Measurements from ENCODE around the gene ZNRF4.
"Not testable (repeated sequence)": the region's sequence is repeated elsewhere in the genome, so short reads cannot be mapped to it uniquely, and the experiment has no call there.

The ZNRF4 gene

DNA sequence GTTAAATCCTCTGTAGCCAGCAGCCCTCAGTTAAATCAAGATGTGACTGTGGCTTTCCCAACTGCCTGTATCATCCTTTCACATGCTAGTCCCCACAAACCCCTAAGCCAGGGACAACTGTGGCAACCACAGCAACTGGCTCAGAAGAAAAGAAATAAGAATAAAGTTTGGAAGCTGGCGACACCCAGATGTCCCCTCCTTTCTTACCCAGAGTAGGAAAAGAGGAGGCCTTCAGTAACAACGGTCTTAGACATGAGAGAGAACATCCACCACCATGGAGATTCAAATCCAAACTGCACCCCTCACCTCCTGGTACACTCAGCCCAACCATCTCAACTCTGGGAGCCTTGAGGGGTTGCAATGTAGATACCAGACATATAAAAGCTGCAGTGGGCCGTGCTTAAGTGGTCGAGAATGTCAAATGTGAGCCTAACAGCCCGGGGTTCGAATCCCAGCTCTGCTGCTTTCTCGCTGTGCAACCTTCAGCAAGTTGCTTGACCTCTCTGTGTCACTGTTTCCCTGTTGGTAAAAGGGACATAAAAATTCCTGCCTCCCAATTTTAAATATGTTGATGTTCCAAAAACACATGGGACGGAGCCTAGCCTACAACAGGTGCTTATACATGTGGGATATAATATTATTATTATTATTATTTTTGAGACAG is 23.8 kb downstream of the ZNRF4 start:
- Histone ChIP-seq H3K4me3 (no peak overlapping the region), H3K27me3 (peaks cover 0 to 10% (median 0%) of the 10 kb centered on the region in 11 experiments; a peak in 4 of 22 replicates), H3K27ac (no peak overlapping the region), H3K9me3 (replicated peaks in 1 of 11) (peaks cover 10 to 18% (median 13%) of the 10 kb centered on the region in 11 experiments), H4K20me1 (no peaks in the 10 kb centered on the region; a peak in 1 of 22 replicates), H3K4me2 (no peak overlapping the region), H3K9ac (no peak overlapping the region), H3K4me1 (no peaks in the 10 kb centered on the region), H3K36me3 (no peaks in the 10 kb centered on the region)
- no peak for TF ChIP-seq Cebpa-rat (IDR thresholded peaks at IDR 0.05)

- H3K9ac ChIP-seq: no peak overlapping the region
- no peaks in the 10 kb centered on the region; a peak in 1 of 20 replicates for H3K4me1 ChIP-seq
- H3K36me3 ChIP-seq: no peaks in the 10 kb centered on the region
- peaks cover 0 to 10% (median 0%) of the 10 kb centered on the region in 11 experiments; a peak in 4 of 22 replicates for H3K27me3 ChIP-seq
- H3K27ac ChIP-seq: no peak overlapping the region
- H4K20me1 ChIP-seq: no peaks in the 10 kb centered on the region; a peak in 1 of 22 replicates
- no peak for TF ChIP-seq Cebpa-rat (IDR thresholded peaks at IDR 0.05)
- no peak overlapping the region for H3K4me2 ChIP-seq
- H3K9me3 ChIP-seq (replicated peaks in 1 of 11): peaks cover 10 to 18% (median 13%) of the 10 kb centered on the region in 11 experiments
- no peak overlapping the region for H3K4me3 ChIP-seq
Observed at GRCh38 chr19:5479958-5480357, 24.7 kb downstream of the ZNRF4 start.

GRCh38 chr19:5480427-5480836 is 25.2 kb downstream of the ZNRF4 start:
- no peak overlapping the region for H3K4me3 ChIP-seq
- peaks cover 0 to 10% (median 0%) of the 10 kb centered on the region in 11 experiments; a peak in 4 of 22 replicates for H3K27me3 ChIP-seq
- no peak for TF ChIP-seq Cebpa-rat (IDR thresholded peaks at IDR 0.05)
- no peak overlapping the region for H3K9ac ChIP-seq
- no peaks in the 10 kb centered on the region for H3K36me3 ChIP-seq
- no peaks in the 10 kb centered on the region; a peak in 1 of 22 replicates for H4K20me1 ChIP-seq
- no peak overlapping the region for H3K27ac ChIP-seq
- H3K9me3 ChIP-seq (replicated peaks in 1 of 11): peaks cover 10 to 18% (median 13%) of the 10 kb centered on the region in 11 experiments
- no peak overlapping the region for H3K4me2 ChIP-seq
- no peaks in the 10 kb centered on the region; a peak in 1 of 20 replicates for H3K4me1 ChIP-seq

- no peak for TF ChIP-seq Cebpa-rat (IDR thresholded peaks at IDR 0.05)
- H3K4me2 ChIP-seq: no peak overlapping the region
- peaks cover 10 to 18% (median 13%) of the 10 kb centered on the region in 11 experiments for H3K9me3 ChIP-seq (replicated peaks in 1 of 11)
- no peak overlapping the region for H3K4me3 ChIP-seq
- no peaks in the 10 kb centered on the region for H3K36me3 ChIP-seq
- no peak overlapping the region for H3K27ac ChIP-seq
- peaks cover 0 to 10% (median 0%) of the 10 kb centered on the region in 11 experiments; a peak in 4 of 22 replicates for H3K27me3 ChIP-seq
- H3K9ac ChIP-seq: no peak overlapping the region
- H4K20me1 ChIP-seq: no peaks in the 10 kb centered on the region; a peak in 1 of 22 replicates
- no peaks in the 10 kb centered on the region; a peak in 1 of 20 replicates for H3K4me1 ChIP-seq
Observed at GRCh38 chr19:5481957-5482356, 26.7 kb downstream of the ZNRF4 start.

DNA sequence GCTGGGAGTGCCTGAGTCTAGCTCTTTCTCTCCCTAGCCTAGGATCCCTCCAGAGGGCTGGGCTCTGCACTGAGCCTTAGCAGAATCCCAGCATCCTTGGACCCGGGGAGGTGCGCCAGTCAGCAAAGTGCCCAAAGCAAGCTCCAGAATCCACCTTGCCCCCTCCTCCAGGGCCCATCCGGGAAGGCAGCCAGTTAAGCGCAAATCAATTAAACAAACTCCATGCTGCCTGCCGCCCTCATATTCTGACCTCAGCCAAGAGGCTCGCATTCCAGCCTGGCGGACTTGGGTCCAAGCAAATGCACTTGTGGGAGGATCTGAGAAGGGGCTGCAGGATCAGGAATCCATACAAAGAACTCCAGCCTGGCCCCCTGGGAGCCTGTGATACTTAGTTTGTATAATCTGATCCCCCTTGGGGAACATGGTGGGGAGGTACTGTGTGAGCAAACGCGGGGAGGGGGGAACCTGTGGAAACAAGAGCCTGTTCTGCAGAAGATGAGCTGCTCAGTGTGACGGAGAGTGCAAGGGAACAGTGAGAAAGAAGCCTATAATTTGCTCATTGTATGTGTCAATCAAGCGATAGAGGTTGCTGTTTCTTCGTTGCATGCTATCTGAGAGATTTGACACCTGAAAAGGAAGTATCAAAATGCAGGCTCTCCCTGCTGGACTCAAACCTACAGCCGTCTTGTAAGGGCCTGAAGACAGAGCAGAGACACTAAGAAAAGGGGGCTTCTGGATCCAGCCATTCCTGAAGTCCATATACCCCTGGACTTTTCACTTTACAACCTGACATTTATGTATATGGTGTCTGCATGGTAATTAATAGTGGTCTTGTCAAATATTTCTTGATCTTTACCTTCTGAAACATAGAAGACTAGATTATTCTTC is 29.4 kb downstream of the ZNRF4 start:
- no peak overlapping the region for H3K4me2 ChIP-seq
- H3K27ac ChIP-seq: no peak overlapping the region
- no peaks in the 10 kb centered on the region for H3K36me3 ChIP-seq
- H3K4me1 ChIP-seq: no peaks in the 10 kb centered on the region; a peak in 1 of 20 replicates
- H3K4me3 ChIP-seq: no peak overlapping the region
- no peaks in the 10 kb centered on the region for H3K27me3 ChIP-seq
- H3K9me3 ChIP-seq (replicated peaks in 1 of 11): peaks cover 10 to 18% (median 13%) of the 10 kb centered on the region in 11 experiments
- no peak for TF ChIP-seq Cebpa-rat (IDR thresholded peaks at IDR 0.05)
- H3K9ac ChIP-seq: no peak overlapping the region
- H4K20me1 ChIP-seq: no peaks in the 10 kb centered on the region; a peak in 1 of 22 replicates

DNA sequence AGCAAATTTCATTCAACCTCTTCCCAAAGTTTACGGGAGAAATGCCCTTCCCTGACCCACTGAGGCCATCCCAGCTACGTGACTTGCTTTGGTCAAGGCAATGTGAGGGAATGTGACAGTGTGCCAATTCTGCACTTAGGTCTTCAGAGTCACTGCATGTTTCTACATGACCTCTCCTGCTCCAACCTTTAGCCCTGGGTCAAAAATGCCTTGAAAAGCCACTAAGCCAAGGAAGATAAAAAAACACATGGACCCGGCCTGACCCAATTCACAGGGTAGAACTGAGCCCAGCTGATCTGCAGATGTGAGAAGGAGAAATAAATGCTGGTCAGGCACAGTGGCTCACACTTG is 30.0 kb downstream of the ZNRF4 start:
- Histone ChIP-seq H3K4me2 (no peak overlapping the region), H4K20me1 (no peaks in the 10 kb centered on the region; a peak in 1 of 22 replicates), H3K4me1 (no peaks in the 10 kb centered on the region; a peak in 1 of 20 replicates), H3K36me3 (no peaks in the 10 kb centered on the region), H3K27ac (no peak overlapping the region), H3K9ac (no peak overlapping the region), H3K9me3 (replicated peaks in 1 of 11) (peaks cover 10 to 18% (median 13%) of the 10 kb centered on the region in 11 experiments), H3K4me3 (no peak overlapping the region), H3K27me3 (peaks cover 0 to 5% (median 0%) of the 10 kb centered on the region in 11 experiments; a peak in 4 of 22 replicates)
- no peak for TF ChIP-seq Cebpa-rat (IDR thresholded peaks at IDR 0.05)

GRCh38 chr19:5485658-5486057 is 30.4 kb downstream of the ZNRF4 start:
- peaks cover 10 to 18% (median 13%) of the 10 kb centered on the region in 11 experiments for H3K9me3 ChIP-seq (replicated peaks in 1 of 11)
- not testable (repeated sequence) for H3K4me1 ChIP-seq, H3K27ac ChIP-seq, H4K20me1 ChIP-seq, H3K4me3 ChIP-seq, H3K4me2 ChIP-seq, H3K9ac ChIP-seq, H3K36me3 ChIP-seq, H3K27me3 ChIP-seq

- peaks cover under 1 to 6% (median 3%) of the 10 kb centered on the region in 11 experiments; a peak in 15 of 22 replicates for H3K9me3 ChIP-seq (replicated peaks in 1 of 11)
- H3K4me1 ChIP-seq: no peaks in the 10 kb centered on the region; a peak in 1 of 20 replicates
- no peak overlapping the region for H3K27ac ChIP-seq
- H3K9ac ChIP-seq: no peak overlapping the region
- no peak for TF ChIP-seq Cebpa-rat (IDR thresholded peaks at IDR 0.05)
- H3K27me3 ChIP-seq: peaks cover 9 to 25% (median 16%) of the 10 kb centered on the region in 11 experiments
- H3K36me3 ChIP-seq: no peaks in the 10 kb centered on the region
- no peak overlapping the region for H3K4me2 ChIP-seq
- H3K4me3 ChIP-seq: no peak overlapping the region
- peaks cover 0 to 2% (median 0%) of the 10 kb centered on the region in 11 experiments; a peak in 3 of 22 replicates for H4K20me1 ChIP-seq
Observed at GRCh38 chr19:5487222-5487621, 32.0 kb downstream of the ZNRF4 start.

GRCh38 chr19:5489551-5489950 is 34.3 kb downstream of the ZNRF4 start:
- Histone ChIP-seq H3K9ac (no peak overlapping the region), H3K4me1 (no peaks in the 10 kb centered on the region; a peak in 1 of 20 replicates), H3K27ac (no peak overlapping the region), H3K9me3 (replicated peaks in 1 of 11) (no peaks in the 10 kb centered on the region), H3K27me3 (peaks cover 32 to 48% (median 39%) of the 10 kb centered on the region in 11 experiments), H3K4me3 (no peak overlapping the region), H4K20me1 (peaks cover 0 to 14% (median 0%) of the 10 kb centered on the region in 11 experiments; a peak in 4 of 22 replicates), H3K36me3 (no peaks in the 10 kb centered on the region), H3K4me2 (no peak overlapping the region)
- TF ChIP-seq Cebpa-rat (IDR thresholded peaks at IDR 0.05): no peak

Data from BLaER1 treated with 17β-estradiol and CSF1 and Interleukin-3, amounts not matched to agents 10 nM and 100 nM (cell line).